GM19397 (cell line): ENCODE results near the gene ATF4.
A peak's percentile ranks its signal among the peaks of the same experiment; 100 is the strongest.

ENCODE experiments used
- ATAC-seq: cut with Tn5 transposase; IDR thresholded peaks from one replicate; pipeline ENCODE4 v1.9.1; 2021; ENCODE audit warnings: mild to moderate bottlenecking, moderate library complexity; ENCODE audit not compliant: unreplicated experiment

The ATF4 gene, protein sequence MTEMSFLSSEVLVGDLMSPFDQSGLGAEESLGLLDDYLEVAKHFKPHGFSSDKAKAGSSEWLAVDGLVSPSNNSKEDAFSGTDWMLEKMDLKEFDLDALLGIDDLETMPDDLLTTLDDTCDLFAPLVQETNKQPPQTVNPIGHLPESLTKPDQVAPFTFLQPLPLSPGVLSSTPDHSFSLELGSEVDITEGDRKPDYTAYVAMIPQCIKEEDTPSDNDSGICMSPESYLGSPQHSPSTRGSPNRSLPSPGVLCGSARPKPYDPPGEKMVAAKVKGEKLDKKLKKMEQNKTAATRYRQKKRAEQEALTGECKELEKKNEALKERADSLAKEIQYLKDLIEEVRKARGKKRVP

DNA sequence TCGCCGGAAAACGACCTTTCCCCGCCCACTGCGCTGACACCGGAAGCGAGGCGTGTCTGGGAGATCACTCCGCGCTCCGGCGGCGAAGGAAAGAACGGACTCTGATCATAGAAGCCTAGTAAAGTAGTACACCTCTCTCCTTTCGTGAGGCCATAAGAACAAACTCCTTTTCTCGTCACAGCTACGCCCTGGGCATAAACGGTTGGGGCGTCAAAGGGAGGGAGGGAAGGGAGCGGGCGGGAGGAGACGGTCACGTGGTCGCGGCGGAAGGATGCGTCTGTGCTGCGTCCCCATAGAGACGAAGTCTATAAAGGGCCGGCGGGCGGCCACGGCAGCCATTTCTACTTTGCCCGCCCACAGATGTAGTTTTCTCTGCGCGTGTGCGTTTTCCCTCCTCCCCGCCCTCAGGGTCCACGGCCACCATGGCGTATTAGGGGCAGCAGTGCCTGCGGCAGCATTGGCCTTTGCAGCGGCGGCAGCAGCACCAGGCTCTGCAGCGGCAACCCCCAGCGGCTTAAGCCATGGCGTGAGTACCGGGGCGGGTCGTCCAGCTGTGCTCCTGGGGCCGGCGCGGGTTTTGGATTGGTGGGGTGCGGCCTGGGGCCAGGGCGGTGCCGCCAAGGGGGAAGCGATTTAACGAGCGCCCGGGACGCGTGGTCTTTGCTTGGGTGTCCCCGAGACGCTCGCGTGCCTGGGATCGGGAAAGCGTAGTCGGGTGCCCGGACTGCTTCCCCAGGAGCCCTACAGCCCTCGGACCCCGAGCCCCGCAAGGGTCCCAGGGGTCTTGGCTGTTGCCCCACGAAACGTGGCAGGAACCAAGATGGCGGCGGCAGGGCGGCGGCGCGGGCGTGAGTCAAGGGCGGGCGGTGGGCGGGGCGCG is at the start of gene ATF4:
ATF4 (plus strand) TSS at position 337 of the 880 bp plus-strand sequence. CDS start 884 bp downstream, outside the sequence.
- peak; percentile 53 for ATAC-seq

DNA sequence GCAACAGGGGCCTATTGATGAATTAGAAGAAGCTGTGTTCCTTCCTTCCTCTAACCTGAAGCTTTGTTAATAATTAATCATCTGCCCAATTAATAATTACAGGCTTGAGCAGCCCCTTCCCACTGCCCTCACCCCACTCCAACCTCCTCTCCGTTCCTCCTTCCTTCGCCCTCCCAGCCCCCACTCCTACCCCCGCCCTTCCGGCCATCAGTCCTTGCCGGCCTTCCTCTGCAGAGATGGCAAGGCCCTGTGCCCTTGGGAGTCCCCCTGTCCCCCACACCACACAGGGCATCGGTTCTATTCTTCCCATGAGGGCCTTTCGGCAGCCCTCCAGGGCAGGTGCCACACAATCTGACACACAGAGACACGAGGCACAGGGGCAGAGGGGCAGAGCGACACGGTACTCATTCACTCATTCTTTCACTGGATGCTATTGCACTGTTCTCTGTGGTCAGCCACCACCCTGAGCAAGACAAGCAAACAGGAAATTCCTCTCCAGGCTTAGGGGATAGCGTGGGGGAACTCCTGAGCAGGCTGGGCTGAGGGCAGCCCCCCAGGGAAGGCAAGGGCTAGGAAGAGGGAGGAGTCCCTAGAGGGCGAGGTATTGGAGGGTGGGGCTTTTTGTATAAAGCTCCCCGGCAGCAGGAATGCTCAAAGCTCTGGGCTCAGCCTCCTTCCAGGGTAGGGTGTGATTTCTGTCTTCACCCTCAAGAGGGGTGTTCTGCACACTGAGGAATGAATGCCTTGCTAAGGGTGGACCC is 48.8 kb upstream of the ATF4 start:
- ATAC-seq, result peak; percentile 50

DNA sequence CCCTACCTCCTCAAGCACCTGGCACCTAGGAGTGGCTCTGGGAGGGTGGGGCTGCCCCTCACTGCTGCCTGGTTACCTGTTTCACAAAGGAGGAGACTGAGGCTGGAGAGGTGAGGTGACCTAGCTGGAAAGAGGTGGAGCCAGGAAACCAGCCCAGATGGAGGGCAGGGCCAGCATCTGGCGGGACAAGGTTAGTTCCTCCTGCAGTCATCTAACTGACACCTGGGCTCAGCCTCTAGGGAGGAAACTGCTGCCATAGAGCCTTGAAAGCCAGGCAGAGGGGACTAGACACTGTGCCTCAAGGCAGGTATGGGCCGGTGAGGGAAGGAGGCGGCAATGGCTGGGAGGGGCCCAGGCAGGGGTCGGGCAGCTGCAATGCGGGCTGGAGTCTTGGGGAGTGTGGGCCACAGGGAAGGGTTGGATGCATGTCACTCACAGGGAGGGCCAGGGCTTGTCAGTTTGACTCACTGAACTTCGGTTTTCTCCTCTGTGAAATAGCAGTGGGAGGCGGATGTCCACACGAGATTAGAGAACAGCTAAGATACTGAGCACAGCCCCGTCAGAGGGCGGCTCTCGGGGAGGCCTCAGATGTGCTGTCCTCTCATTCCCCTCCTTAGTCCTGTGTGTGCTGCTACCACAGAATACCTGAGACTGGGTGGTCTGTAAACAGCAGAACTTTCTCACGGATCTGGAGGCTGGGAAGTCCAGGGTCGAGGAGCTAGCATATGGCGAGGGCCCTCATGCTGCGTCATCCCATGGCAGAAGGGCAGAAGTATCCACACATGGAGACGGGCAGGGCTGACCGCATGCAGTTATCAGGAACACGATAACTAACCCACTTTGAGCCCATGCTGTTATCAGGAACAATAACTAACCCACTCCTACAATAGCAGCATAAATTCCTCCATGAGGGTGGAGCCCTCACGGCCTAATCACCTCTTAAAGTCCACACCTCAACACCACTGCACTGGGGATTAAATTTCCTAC is 47.5 kb upstream of the ATF4 start:
- no peak for ATAC-seq

DNA sequence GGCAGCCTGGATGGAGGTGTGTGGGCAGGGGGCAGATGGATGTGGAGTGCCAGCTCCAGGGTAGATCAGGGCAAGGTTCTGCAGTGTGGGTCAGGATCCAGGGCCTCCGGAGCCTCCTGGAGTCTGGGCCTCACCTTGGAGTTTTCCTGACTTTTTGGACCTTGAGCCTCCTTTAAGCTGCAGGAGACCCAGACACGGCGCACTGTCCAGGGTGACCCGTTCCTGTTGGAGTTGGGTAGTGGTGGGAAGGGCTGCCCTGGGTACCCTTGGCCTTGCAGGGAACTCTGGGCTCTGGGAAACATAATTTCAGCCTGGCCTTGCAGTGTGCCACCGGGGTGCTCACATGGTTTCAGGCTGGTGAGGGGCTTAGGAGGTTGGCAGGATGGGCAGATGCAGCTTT is 46.5 kb upstream of the ATF4 start:
- ATAC-seq, result no peak

DNA sequence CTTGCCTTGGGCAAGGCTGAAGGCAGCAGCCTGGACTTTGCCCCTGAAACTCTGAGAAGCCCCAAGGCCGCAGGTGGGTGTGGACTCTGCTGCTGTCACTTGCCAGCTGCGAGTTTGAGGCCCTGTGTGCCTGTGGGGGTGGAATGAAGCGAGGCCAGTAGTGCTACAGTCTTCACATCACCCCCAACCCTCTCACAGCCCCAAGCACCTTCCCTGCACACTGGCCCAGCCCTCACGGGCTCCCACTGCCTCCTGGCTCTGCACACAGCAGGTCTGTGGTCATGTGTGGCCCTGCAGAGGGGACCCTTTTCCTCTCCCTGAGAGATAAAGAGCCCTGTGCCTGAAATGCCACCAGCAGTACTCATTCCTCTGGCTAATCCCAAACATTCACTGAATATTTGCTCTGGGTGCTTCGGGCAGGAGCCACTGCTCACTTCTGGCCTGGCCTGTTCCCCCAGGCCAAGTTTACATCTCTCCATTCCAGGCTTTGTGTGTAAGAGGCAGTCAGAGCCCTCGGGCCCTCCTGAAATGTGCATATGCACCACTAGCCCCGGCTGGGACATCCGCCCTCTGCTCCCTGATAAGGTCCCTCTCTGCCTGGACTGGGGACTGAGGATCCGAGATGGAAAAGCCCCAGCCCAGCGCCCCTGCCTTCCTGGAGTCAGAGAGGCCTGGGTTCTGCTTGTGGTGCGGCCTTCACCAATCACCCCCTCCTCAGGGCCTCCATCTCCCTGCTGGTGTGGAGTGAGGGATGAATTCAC is 45.8 kb upstream of the ATF4 start:
- no peak for ATAC-seq

DNA sequence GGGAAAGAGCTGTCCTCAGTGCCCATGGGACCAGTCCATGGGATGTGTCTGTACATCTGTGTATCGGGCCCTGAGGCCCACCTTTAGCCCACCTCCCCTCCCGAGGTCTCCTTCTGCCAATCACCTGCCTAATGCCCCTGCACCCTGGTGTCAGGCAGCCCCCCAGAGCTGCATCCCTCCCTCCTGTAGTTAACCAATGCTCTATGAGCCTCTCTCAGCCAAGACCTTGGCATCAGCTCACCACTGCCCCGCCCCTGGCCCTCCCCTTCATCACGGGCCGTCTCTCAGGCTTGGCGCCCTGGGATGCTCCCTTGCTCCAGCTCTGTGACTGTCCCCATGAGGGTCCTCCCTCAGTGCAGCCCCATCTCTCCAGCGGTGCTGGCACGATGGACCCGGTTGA is 45.0 kb upstream of the ATF4 start:
- no peak for ATAC-seq

DNA sequence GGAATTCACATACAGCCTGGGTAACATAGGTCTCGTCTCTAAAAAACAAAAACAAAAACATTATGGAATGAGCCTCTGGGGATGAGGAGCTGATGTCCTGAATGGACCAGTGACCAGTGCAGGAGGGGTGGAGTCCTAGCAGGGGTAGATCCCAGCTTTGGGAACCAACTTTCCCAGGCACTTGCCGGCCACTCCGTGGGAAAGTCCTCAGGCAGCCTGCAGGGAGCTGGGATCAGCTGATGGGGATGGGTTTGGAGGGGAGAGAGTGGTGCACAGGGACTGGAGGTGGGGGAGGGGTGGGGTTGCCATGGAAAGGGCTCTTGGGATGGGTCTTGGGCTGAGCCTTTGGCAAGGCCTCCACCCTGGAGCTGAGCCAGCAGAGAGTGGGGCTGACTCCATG is 44.5 kb upstream of the ATF4 start:
- ATAC-seq, result no peak

DNA sequence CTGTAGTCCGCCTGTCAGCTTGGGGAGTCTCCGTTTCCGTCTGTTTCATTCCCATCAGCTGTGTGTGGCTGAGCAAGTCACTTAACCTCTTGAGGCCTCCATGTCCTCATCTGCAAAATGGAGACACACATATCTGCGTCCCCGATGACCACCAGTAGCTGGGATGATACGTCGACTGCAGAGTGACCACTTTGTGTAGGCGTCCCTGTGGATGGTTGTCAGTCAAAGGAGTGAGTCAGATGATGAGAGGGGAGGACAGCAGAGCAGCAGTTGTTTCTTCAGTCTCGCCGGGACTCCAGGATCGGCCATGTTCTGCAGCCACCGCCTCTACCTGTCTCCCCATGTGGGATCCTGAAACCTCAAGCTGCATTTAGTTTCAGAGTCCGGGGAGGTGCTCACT is 43.7 kb upstream of the ATF4 start:
- no peak for ATAC-seq

DNA sequence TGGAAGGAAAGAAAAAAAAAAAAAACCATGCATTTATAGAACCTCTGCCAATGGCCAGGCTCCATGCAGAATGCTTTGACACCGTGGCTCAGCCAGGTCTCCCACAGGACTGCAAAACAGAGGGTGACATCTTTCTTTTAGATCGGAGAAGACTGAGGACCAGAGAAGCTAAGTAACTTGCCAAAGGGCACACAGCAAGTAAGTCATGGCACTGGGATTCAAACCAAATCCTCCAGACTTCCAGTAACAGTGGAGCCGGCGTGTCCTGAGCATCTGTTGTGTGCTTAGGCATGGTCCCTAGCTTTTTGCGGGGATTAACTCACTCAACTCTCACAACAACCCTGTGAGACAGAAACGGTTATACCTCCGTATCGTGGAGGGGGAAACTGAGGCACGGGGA is 42.8 kb upstream of the ATF4 start:
- no peak for ATAC-seq

DNA sequence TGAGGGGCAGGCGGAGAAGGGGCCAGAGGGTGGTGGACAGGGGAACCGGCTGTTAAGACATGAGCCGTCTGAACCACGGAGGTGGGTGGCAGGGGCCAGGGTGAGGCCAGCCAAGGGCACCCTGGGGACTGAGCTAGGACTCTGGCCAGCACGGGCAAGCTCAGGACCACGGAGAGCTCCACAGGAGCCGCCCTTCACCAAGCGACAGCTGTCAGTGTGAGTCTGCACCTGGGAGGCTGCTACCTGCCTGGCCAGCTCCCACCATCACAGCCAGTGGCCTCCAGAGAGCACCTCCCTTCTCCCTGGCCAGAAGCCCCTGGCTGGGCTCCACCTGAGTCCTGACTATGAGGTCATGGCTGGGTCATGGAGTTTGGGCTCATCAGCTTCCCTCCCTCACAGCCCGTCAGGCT is 41.9 kb upstream of the ATF4 start:
- no peak for ATAC-seq

DNA sequence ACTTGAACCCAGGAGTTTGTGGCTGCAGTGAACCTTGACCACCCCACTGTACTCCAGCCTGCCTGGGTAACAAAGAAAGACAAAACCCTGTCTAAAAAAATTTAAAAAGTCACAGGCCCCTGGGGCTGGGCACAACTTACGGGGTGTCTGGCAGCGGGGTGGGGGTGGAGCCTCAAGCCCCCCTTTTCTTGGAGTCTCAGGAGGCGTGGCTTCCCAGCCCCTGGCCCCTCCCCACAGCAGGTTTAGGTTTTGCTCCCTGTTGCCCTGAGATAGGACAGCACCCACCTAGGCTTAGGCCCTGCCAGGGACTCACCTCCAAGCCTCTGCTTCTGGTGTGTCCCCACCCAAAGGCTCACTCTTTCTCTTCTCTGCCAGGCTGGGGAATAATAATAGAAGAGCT is 41.1 kb upstream of the ATF4 start:
- ATAC-seq, result no peak

DNA sequence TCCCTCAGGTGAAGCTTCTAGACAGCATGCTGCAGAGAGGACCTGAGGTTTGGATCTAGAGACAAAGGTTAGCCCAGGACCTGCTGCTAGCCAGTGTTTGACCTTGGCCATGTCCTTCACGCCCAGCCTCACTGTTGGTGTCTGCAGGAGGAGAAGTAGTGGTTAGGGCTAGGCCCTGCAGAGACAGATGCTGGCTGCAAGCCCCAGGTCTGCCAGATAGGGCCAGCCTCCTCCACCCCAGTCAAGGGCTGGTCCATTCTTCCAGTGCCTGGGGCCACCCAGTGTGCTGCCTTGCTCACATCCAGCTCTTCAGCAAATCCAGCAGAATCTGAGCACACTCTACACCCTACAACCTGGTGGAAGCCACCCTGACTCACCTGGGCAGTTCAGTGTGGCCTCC is 39.8 kb upstream of the ATF4 start:
- no peak for ATAC-seq

DNA sequence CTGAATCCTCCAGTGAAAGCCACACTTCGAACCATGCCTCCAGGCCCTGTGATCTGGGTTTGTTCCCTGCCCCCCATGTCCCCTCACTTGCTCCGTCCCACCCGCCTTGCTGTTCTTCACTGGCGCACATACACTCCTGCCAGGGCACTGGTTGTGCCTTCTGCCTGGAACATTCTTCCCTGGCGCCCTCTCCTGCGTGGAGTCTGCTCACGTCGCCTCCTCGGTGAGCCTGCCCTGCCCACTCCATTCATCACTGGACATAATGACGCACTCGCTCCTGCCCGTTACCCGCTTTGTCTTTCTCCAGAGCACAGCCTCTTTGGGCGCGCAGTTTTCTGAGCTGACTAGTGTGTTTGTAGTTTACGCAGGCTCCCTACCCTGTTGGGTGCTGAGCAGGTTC is 39.3 kb upstream of the ATF4 start:
- ATAC-seq, result no peak

DNA sequence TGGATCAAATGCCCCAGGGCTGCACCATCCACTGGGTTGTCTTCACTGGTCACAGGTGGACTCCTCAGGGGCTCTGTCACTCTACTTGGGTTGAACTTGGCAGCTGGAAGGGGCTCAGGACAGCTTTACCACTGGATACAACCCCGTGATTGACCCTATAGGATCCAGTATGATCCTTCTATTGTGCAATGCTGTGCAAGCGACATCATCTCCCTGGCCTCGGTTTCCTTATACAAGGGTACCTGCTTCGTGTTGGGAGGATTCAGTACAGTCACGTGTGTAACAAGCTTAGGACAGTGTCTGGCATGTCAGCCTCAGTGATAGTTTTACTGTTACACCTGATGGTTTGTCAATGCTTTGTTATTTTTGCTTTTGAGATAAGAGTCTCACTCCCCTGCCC is 38.8 kb upstream of the ATF4 start:
- ATAC-seq, result no peak

DNA sequence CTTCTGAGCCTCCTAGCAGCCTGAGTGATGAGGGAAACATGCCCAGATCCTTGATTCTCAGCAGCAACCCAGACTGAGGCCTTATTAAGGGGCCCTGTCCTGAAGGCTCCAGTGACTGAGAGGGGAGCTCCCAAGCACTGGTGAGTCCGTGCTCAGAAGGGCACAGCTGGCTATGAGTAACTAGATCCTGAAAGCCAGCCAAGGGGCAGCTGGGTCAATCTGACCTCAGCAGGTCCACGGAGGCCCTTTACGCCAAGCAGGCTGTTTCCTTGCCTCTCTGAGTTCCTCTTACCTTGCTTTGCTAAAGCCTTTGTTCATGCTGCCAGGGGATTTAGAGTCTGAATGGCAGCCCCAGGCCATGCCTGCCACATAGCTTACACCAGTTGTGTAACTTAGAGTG is 37.6 kb upstream of the ATF4 start:
- ATAC-seq, result no peak

DNA sequence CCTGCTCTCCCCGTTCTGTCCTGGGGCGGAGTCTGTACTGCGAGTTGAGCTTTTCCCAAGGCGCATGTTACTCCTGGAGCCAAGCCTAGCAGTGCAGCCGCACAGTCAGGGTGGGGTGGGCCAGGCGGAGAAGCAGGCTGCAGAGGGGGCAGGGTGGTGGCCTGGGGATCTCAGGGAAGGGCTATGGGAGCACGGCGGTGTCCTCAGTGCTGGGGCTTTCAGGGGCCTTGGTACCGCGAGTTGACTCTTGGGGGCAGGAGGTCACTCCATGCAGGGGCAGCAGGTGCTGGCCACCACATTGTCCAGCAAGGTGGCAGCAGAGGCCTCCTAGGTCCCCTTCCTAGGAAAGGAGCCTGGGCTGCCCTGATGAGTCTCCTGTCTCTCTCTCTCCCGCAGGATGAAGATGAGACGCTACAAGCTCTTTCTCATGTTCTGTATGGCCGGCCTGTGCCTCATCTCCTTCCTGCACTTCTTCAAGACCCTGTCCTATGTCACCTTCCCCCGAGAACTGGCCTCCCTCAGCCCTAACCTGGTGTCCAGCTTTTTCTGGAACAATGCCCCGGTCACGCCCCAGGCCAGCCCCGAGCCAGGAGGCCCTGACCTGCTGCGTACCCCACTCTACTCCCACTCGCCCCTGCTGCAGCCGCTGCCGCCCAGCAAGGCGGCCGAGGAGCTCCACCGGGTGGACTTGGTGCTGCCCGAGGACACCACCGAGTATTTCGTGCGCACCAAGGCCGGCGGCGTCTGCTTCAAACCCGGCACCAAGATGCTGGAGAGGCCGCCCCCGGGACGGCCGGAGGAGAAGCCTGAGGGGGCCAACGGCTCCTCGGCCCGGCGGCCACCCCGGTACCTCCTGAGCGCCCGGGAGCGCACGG is 33.2 kb upstream of the ATF4 start:
- no peak for ATAC-seq

DNA sequence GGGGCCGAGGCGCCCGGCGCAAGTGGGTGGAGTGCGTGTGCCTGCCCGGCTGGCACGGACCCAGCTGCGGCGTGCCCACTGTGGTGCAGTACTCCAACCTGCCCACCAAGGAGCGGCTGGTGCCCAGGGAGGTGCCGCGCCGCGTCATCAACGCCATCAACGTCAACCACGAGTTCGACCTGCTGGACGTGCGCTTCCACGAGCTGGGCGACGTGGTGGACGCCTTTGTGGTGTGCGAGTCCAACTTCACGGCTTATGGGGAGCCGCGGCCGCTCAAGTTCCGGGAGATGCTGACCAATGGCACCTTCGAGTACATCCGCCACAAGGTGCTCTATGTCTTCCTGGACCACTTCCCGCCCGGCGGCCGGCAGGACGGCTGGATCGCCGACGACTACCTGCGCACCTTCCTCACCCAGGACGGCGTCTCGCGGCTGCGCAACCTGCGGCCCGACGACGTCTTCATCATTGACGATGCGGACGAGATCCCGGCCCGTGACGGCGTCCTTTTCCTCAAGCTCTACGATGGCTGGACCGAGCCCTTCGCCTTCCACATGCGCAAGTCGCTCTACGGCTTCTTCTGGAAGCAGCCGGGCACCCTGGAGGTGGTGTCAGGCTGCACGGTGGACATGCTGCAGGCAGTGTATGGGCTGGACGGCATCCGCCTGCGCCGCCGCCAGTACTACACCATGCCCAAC is 32.4 kb upstream of the ATF4 start:
- no peak for ATAC-seq

DNA sequence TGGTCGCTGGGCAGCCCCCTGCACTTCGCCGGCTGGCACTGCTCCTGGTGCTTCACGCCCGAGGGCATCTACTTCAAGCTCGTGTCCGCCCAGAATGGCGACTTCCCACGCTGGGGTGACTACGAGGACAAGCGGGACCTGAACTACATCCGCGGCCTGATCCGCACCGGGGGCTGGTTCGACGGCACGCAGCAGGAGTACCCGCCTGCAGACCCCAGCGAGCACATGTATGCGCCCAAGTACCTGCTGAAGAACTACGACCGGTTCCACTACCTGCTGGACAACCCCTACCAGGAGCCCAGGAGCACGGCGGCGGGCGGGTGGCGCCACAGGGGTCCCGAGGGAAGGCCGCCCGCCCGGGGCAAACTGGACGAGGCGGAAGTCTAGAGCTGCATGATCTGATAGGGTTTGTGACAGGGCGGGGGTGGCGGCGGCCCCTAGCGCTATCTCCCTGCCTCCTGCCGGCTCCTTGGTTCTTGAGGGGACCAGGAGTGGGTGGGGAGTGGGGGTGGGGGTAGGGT is 31.7 kb upstream of the ATF4 start:
- ATAC-seq, result no peak
